HL-60 (cell line): ENCODE data around the gene ZNF570.

Source experiments
- DNase-seq, 2 experiments: peaks; one replicate each; pipeline ENCODE4 v3.0.0-alpha.2; 2010 to 2020; ENCODE audit warnings: low read depth in 1 of 2, low spot score in 1 of 2
- H3K27ac ChIP-seq: fragments of 250-450 bp; sonication (Bioruptor Pico); replicated peaks from 2 replicates; pipeline ENCODE4 v1.5.1; 2020; ENCODE audit warnings: mild to moderate bottlenecking, moderate library complexity
- H3K27me3 ChIP-seq: fragments of 250-450 bp; sonication (Bioruptor Pico); 2 replicates; pipeline ENCODE4 v1.5.1; 2021; ENCODE audit warnings: mild to moderate bottlenecking, moderate library complexity; ENCODE audit not compliant: insufficient read depth, poor library complexity, severe bottlenecking
- H3K4me3 ChIP-seq: replicated peaks from 2 replicates; pipeline ENCODE4 v1.5.1; 2011; ENCODE audit warnings: mild to moderate bottlenecking, control low read depth, low read length; ENCODE audit not compliant: insufficient read depth
- CTCF ChIP-seq: IDR thresholded peaks from one replicate; pipeline ENCODE4 v1.5.1; 2011; ENCODE audit warnings: low read length, control low read depth, inconsistent platforms; ENCODE audit not compliant: insufficient read depth
- GABPA ChIP-seq: IDR thresholded peaks from 2 replicates; pipeline ENCODE4 v1.6.1; 2012; ENCODE audit warnings: low read depth
- POLR2AphosphoS5 ChIP-seq: IDR thresholded peaks from 2 replicates; pipeline ENCODE4 v1.6.1; 2012; ENCODE audit warnings: low read depth
- SPI1 ChIP-seq: IDR thresholded peaks from 2 replicates; pipeline ENCODE4 v1.6.1; 2012; ENCODE audit warnings: low read depth, mild to moderate bottlenecking, borderline replicate concordance
- TF ChIP-seq, protein P1 (sequence below): IDR thresholded peaks from 2 replicates; pipeline ENCODE4 v1.6.1; 2012; ENCODE audit warnings: low read depth; ENCODE audit not compliant: insufficient replicate concordance

ZNF570 gene

GRCh38 chr19:37513397-37513796 is 44.2 kb downstream of the ZNF570 start:
- no peak for TF ChIP-seq POLR2AphosphoS5
- TF ChIP-seq GABPA, result no peak
- TF ChIP-seq, protein P1, sequence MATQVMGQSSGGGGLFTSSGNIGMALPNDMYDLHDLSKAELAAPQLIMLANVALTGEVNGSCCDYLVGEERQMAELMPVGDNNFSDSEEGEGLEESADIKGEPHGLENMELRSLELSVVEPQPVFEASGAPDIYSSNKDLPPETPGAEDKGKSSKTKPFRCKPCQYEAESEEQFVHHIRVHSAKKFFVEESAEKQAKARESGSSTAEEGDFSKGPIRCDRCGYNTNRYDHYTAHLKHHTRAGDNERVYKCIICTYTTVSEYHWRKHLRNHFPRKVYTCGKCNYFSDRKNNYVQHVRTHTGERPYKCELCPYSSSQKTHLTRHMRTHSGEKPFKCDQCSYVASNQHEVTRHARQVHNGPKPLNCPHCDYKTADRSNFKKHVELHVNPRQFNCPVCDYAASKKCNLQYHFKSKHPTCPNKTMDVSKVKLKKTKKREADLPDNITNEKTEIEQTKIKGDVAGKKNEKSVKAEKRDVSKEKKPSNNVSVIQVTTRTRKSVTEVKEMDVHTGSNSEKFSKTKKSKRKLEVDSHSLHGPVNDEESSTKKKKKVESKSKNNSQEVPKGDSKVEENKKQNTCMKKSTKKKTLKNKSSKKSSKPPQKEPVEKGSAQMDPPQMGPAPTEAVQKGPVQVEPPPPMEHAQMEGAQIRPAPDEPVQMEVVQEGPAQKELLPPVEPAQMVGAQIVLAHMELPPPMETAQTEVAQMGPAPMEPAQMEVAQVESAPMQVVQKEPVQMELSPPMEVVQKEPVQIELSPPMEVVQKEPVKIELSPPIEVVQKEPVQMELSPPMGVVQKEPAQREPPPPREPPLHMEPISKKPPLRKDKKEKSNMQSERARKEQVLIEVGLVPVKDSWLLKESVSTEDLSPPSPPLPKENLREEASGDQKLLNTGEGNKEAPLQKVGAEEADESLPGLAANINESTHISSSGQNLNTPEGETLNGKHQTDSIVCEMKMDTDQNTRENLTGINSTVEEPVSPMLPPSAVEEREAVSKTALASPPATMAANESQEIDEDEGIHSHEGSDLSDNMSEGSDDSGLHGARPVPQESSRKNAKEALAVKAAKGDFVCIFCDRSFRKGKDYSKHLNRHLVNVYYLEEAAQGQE, result no peak
- no peak for TF ChIP-seq SPI1
- TF ChIP-seq CTCF, result no peak
- H3K27me3 ChIP-seq, result no peaks in the 10 kb centered on the region
- no peak overlapping the region for H3K27ac ChIP-seq
- peak in 1 of 2 experiments; percentile 3 for DNase-seq
- H3K4me3 ChIP-seq, result no peak overlapping the region

GRCh38 chr19:37519890-37520289 is 50.7 kb downstream of the ZNF570 start:
- DNase-seq, result no peak
- Histone ChIP-seq H3K27ac (no peak overlapping the region), H3K27me3 (no peaks in the 10 kb centered on the region)

GRCh38 chr19:37537391-37537947 is 68.3 kb downstream of the ZNF570 start:
- no peak overlapping the region for H3K27ac ChIP-seq
- H3K27me3 ChIP-seq, result no peaks in the 10 kb centered on the region
- TF ChIP-seq CTCF, result no peak
- no peak for DNase-seq
- no peak overlapping the region for H3K4me3 ChIP-seq

More at GRCh38 chr19:37519890-37520289, 50.7 kb downstream of the ZNF570 start:
- no peak for TF ChIP-seq CTCF
- TF ChIP-seq, protein P1, result no peak
- TF ChIP-seq SPI1, result no peak
- TF ChIP-seq POLR2AphosphoS5, result no peak
- no peak overlapping the region for H3K4me3 ChIP-seq
